Activated effector memory CD4-positive, alpha-beta T cell treated with anti-CD3 and anti-CD28 coated beads, Interleukin-2, amount 50 U/mL, for 16 hours (primary cell): ENCODE results near the gene TDRD1.

Experiments used
- DNase-seq: peaks from one replicate; pipeline ENCODE4 v3.0.0-alpha.2; 2020

TDRD1 gene

GRCh38 chr10:114242235-114242634 lies 63.1 kb downstream of the TDRD1 start:
- no peak for DNase-seq

GRCh38 chr10:114243661-114244060 lies 64.5 kb downstream of the TDRD1 start:
- DNase-seq: no peak

GRCh38 chr10:114244126-114244525 lies 65.0 kb downstream of the TDRD1 start:
- no peak for DNase-seq

- DNase-seq: no peak
Observed at GRCh38 chr10:114245121-114245791, 66.1 kb downstream of the TDRD1 start.

GRCh38 chr10:114246679-114247305 lies 67.6 kb downstream of the TDRD1 start:
- no peak for DNase-seq

DNA sequence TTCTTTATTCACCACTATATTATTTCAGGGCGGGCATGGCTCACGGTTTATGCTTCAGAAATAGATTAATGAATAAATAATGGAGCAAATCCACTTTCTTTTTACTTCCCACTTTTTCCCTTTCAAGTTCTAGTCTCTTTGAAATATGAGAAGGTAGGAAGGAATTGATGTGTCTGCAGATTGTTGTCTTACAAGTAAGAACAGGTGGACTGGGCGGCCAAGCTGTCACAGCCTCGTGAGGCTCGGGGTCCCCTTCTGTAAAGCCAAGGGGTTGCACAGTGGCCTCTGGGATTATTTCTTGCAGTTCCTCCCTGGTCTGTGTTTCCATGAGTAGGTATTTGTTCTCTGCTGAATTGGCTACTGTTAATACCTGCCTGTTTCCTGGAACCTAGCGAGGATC lies 71.1 kb downstream of the TDRD1 start:
- no peak for DNase-seq

DNA sequence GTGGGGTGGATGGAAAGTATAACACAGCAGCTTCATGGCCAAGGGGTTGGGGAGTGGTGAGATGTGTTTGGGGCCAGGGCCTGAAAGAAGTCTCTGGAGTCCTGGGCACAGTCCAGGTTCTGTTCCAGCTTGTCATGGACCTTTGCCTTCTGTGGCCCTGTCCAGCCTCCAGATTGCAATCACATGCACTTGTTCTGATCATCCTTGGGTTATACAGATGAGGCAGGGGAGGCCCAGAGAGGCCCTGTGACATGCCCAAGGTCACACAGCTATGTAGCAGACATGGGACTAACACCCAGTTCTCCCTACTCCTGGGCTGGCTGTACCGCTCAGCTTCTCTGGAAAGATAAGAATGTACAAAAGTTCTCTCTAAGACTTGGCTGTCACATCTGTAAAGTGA lies 71.6 kb downstream of the TDRD1 start:
- no peak for DNase-seq

DNA sequence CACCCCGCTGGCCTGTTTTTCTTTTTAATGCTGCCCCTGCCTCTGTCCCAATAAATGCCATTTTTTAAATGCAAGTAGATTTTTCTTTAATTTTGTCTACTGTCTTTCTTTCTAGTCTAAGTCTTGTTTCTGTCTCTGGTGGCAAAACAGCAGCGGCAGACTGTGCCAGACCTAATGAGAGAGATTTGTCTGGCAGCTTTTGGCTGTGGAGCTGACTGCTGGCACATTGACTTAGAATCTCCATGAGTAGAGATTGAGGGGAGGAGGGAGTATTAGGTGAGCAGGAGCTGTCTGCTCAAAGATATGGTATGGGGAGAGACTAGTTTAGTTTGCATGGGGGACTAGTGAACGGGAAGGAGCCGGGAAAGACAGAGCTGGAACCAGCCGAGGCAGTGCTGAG lies 72.9 kb downstream of the TDRD1 start:
- no peak for DNase-seq

DNA sequence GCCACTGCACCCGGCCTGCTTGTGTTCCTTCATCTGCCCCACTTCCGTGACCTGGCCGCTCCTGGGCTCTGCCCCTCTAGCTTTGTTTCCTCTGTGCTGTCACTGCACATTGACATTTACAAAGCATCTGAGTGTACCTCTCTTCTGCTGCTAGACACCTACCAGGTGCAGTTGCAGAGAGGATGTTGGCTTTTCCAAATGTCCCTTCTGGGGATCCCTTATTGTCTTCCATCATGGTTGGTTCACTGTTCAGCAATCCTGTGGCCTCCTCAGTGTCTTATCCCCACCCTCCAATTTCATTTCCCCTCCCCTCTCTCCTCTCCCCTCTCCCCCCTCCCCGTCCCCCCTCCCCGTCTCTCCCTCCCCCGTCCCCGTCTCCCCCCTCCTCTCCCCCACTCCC lies 73.7 kb downstream of the TDRD1 start:
- DNase-seq: no peak

- DNase-seq: no peak
Observed at GRCh38 chr10:114255227-114255626, 76.1 kb downstream of the TDRD1 start.

GRCh38 chr10:114256008-114256765 lies 77.0 kb downstream of the TDRD1 start:
- DNase-seq: no peak

DNA sequence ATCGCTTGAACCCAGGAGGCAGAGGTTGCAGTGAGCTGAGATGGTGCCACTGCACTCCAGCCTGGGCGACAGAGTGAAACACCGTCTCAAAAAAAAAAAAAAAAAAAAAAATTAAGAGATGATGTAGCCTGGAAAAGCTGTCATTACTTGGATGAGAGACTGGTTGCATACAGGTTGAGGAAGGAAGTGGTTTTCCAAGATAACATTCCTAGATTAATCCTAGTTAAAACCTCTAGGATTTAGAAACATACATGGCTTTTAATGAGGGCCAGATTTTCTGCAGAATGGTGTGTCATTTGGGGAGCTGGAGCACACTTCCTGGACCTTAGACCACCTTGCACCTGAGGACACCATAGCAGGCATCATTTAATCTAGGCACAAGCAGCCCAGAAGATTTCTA lies 77.7 kb downstream of the TDRD1 start:
- no peak for DNase-seq

DNA sequence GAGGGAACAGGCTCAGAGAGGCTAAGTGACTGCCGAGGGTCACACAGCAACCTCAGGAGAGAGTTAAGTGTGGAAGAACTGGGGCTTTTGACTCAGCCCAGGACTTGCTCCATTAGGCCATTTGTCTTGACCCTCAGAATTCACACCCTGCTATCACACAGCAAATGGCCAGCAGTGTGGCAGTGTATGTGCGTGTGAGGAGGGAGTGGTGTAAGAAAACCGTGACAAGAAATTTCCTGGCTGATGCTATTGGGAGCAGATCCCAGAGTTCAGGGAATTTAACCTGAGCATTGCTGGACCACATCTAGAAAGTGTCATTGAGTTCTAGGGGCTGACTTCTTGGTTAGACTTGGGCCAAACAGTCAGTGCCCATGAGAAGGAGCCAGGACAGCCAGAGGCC lies 78.3 kb downstream of the TDRD1 start:
- no peak for DNase-seq

DNA sequence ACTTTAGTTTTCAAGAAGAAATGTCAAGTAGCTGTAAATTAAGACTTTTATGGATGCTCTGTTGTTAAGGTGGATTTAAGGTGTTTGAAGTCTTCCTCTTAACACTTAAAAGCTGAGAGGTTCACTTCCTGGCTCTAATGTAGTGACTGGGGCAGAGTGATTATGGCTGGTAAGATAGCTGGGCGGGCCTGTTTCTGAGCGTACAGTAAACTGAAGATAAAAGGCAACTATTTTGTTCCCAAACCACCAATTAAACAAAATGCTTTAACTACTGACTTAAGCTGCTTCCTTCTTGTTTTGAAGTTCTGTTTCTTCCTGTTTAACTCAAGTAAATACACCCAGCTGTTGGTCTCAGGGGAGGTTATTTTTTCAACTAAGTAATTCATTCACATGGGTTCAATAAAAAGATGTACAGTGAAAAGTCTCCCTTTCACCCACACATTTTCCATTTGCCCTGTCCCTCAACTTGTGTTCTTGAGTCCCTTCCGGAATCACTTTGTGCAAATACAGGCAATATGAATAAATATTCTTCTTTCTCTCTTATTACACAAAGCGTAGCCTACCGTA lies 79.2 kb downstream of the TDRD1 start:
- no peak for DNase-seq

DNA sequence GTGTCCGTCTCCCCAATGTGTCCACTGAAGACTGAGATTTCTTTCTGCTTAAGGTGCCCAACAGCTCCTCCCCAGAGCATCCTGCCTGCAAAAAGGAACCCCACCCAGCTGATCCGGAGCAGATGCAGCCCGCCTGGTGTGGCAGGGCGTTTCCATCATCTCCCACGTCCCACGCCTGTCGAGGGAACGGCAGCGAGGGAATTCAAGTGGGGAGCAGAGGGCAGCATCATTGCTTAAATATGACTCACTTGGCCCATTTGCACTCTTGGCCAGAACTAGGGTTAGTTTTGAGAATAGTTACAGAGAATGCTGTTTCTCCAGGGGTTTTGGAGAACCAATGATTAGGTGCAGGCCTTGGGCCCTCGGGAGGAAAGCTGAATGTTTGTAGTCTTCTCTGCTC lies 80.7 kb downstream of the TDRD1 start:
- DNase-seq: no peak

- no peak for DNase-seq
Observed at GRCh38 chr10:114260366-114260765, 81.2 kb downstream of the TDRD1 start.

DNA sequence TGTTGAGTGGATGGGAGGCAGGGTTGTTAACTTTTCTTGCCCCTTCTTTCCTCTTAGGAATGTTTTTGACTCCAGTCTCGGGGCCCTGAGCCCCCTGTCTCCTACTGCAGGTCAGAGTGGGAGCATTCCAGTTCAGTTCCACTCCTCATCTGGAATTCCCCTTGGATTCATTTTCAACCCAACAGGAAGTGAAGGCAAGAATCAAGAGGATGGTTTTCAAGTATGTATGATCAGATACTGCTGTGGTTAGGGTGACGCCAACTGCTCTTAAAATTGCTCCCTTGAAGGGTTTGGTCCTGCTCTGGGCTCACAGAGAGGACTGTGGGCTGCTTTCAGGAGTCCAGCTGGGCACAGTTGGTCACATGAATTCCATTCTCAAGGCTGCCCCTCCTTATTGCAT lies 81.9 kb downstream of the TDRD1 start:
- peak; percentile 50 for DNase-seq

DNA sequence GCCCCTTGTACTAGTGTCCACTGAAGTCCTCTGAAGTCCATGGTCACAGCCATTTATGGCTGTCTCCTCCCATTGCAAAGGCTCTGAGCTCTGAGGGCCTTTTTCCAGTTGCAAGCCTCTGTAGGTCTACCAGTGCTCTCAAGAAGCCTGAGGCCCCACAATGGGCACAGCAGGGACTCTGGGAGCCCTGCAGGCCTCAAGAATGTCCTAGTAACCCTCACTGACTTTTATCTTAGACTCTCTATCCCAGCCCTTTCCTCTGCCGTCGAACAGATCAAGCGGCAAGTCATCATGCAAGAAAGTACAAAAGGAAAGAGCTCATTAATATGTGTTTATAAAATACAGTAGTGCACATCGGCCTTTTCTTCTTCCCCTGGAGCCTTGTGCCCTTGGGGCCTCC lies 83.3 kb downstream of the TDRD1 start:
- DNase-seq: peak; percentile 24

DNA sequence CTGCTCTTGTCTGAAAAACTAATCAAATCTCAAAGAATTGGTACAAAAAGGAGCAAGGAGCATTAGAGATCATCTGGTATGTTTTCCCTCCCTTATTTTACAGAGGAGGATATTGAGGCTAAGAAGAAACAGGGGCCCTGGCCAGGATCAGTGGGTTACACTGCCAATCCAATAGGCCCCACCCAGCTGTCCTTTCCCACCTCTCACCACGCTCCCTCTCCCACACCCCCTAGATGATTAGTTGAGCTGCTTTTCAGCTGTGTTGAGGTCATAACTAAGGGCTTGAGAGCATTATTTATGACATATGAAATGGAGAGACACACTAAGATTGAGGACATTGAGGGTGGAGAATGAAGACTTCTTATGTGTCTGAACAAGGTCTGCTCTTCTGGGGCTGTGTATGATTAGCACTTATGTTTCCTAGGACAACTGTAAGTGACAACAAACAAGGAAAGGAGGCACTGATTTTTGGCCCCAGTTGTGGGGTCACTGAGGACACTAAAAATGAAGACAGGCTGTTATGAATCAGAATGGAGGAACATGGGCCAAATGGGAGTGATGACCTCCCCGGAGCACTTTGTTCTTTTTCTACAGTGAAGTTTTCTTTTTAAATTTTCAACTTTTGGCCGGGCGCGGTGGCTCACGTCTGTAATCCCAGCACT lies 86.4 kb downstream of the TDRD1 start:
- no peak for DNase-seq

DNA sequence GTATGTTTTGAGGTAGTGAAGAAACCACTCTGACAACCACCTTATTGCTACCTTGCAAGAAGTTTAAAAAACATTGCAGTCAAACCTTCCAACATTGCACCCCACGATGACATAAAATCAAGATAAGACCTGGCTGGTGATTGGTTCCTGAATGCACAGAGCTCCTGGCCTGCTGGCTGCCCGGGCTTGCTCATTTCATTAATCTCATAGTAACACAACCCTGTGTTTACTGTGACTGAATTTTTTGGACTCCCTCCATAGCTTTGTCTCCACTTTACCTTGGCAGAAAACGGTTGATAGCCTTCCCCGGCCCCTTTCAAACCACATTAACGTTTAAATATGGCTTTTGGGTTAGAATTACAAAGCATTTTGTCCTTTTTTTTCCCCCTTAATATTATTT lies 87.4 kb downstream of the TDRD1 start:
- DNase-seq: no peak

- peak; percentile 6 for DNase-seq
Observed at GRCh38 chr10:114271075-114271778, 92.1 kb downstream of the TDRD1 start.

DNA sequence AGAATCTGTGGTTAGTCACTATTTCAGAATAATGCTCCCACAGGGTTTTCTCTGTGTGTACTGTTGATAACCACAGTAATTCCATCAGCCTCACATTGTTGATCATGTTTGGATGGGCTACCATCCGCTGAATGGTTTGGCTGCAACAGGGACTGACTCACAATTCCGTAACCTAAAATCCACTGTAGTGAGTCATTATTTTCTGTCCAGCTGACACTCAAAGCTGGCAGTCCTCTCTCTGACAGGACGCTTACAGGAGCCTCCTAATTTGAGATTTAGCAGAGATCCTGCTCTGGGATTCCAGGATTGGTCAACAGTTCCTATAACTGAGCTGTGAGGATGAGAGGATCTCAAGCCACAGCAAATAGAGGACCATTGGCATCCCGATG lies 92.6 kb downstream of the TDRD1 start:
- DNase-seq: no peak

GRCh38 chr10:114272696-114273095 lies 93.5 kb downstream of the TDRD1 start:
- DNase-seq: peak; percentile 30
